IMR-90 (cell line): Measurements from ENCODE around the gene SLC6A6. TPM values are rescaled to one million over a fixed set of nuclear protein-coding genes. Genes with fewer than 3 reads are reported as not detected.

Source experiments
- ATAC-seq: fragments of 200-7000 bp; cut with Tn5 transposase; 2 replicates; pipeline ENCODE4 v1.9.1; 2020; ENCODE audit warnings: low read depth, mild to moderate bottlenecking, moderate library complexity
- BruUV-seq: library from RNA; stranded (reverse); fragments of 400-500 nt; replicated peaks from 2 replicates; lab custom pipeline; 2021; lab: Mats Ljungman, UMichigan
- CTCF ChIA-PET: fragments of 300-600 bp; formaldehyde crosslinking; extraction: SDS; loops from one replicate; lab custom pipeline; 2021; ENCODE audit warnings: antibody characterized with exemption; lab: Yijun Ruan, JAX
- POLR2A ChIA-PET: fragments of 300-600 bp; sonication (Branson Sonifier 250); formaldehyde crosslinking; loops from one replicate; lab custom pipeline; 2022; ENCODE audit warnings: antibody characterized with exemption; ENCODE audit not compliant: unreplicated experiment; lab: Charles Lee
- DNase-seq: peaks from one replicate; pipeline ENCODE4 v3.0.0; 2013
- H2AFZ ChIP-seq: replicated peaks from 2 replicates; pipeline ENCODE3; 2013; ENCODE audit warnings: low read length, mild to moderate bottlenecking; ENCODE audit not compliant: poor library complexity
- H2AK5ac ChIP-seq: 2 replicates; pipeline ENCODE4 v1.6.1; 2013; ENCODE audit warnings: low read depth, low read length, inconsistent platforms
- H2AK9ac ChIP-seq: replicated peaks from 2 replicates; pipeline ENCODE3; 2013; ENCODE audit warnings: mild to moderate bottlenecking, low read depth, low read length, moderate library complexity; ENCODE audit not compliant: poor library complexity
- H2BK120ac ChIP-seq: 2 replicates; pipeline ENCODE4 v1.6.1; 2013; ENCODE audit warnings: low read depth, low read length, inconsistent platforms
- H2BK15ac ChIP-seq: 3 replicates; pipeline ENCODE4 v1.6.1; 2013; ENCODE audit warnings: low read depth, low read length, inconsistent platforms
- H2BK20ac ChIP-seq: 2 replicates; pipeline ENCODE4 v1.6.1; 2013; ENCODE audit warnings: low read depth, mild to moderate bottlenecking, inconsistent platforms, low read length, moderate library complexity
- H2BK5ac ChIP-seq: 2 replicates; pipeline ENCODE4 v1.6.1; 2013; ENCODE audit warnings: mild to moderate bottlenecking, low read depth, low read length, inconsistent platforms; ENCODE audit not compliant: poor library complexity, severe bottlenecking
- H3K14ac ChIP-seq: replicated peaks from 2 replicates; pipeline ENCODE4 v1.6.1; 2013; ENCODE audit warnings: low read depth, low read length, inconsistent platforms
- H3K18ac ChIP-seq: 2 replicates; pipeline ENCODE4 v1.6.1; 2013; ENCODE audit warnings: low read depth, low read length, control low read depth
- H3K23ac ChIP-seq: 2 replicates; pipeline ENCODE4 v1.6.1; 2013; ENCODE audit warnings: low read depth, low read length, inconsistent platforms
- H3K27ac ChIP-seq: 2 replicates; pipeline ENCODE4 v1.5.1; 2013; ENCODE audit warnings: mild to moderate bottlenecking, control low read depth, low read length; ENCODE audit not compliant: insufficient read depth
- H3K27me3 ChIP-seq: 2 replicates; pipeline ENCODE4 v1.6.1; 2013; ENCODE audit warnings: low read length; ENCODE audit not compliant: control insufficient read depth, insufficient read depth
- H3K36me3 ChIP-seq: 2 replicates; pipeline ENCODE4 v1.6.1; 2013; ENCODE audit warnings: low read length, mixed read lengths; ENCODE audit not compliant: control insufficient read depth, insufficient read depth
- H3K4ac ChIP-seq: 2 replicates; pipeline ENCODE4 v1.6.1; 2013; ENCODE audit warnings: low read depth, low read length, inconsistent platforms
- H3K4me1 ChIP-seq: 2 replicates; pipeline ENCODE4 v1.6.1; 2013; ENCODE audit warnings: low read length, mixed read lengths; ENCODE audit not compliant: control insufficient read depth, insufficient read depth
- H3K4me2 ChIP-seq: 2 replicates; pipeline ENCODE4 v1.6.1; 2013; ENCODE audit warnings: low read depth, mild to moderate bottlenecking, control low read depth, low read length, moderate library complexity
- H3K4me3 ChIP-seq: 2 replicates; pipeline ENCODE4 v1.5.1; 2013; ENCODE audit warnings: low read depth, mild to moderate bottlenecking, control low read depth, low read length, moderate library complexity; ENCODE audit not compliant: insufficient read depth
- H3K56ac ChIP-seq: 2 replicates; pipeline ENCODE4 v1.6.1; 2013; ENCODE audit warnings: low read length, inconsistent platforms; ENCODE audit not compliant: insufficient read depth; ENCODE audit errors: extremely low read depth
- H3K79me1 ChIP-seq, 2 experiments: 2 replicates each; pipeline ENCODE4 v1.6.1; 2013; ENCODE audit warnings: low read length in 2 of 2, inconsistent platforms in 1 of 2, low read depth in 1 of 2
- H3K9ac ChIP-seq: 2 replicates; pipeline ENCODE4 v1.6.1; 2013; ENCODE audit warnings: low read depth, low read length, control low read depth
- H3K9me1 ChIP-seq: 2 replicates; pipeline ENCODE4 v1.6.1; 2013; ENCODE audit warnings: low read length, inconsistent platforms; ENCODE audit not compliant: insufficient read depth
- H3K9me3 ChIP-seq: 2 replicates; pipeline ENCODE4 v1.6.1; 2013; ENCODE audit warnings: low read length; ENCODE audit not compliant: control insufficient read depth, insufficient read depth
- H4K20me1 ChIP-seq: 2 replicates; pipeline ENCODE4 v1.6.1; 2013; ENCODE audit warnings: low read length, inconsistent platforms; ENCODE audit not compliant: insufficient read depth
- H4K5ac ChIP-seq: 2 replicates; pipeline ENCODE4 v1.6.1; 2013; ENCODE audit warnings: mild to moderate bottlenecking, low read depth, low read length, control low read depth
- H4K8ac ChIP-seq, 2 experiments: 2 replicates each; pipeline ENCODE4 v1.6.1; 2013; ENCODE audit warnings: low read depth in 2 of 2, low read length in 2 of 2, control low read depth in 1 of 2, inconsistent platforms in 1 of 2
- H4K91ac ChIP-seq: 2 replicates; pipeline ENCODE4 v1.6.1; 2013; ENCODE audit warnings: low read depth, low read length, inconsistent platforms; ENCODE audit not compliant: insufficient read depth
- BHLHE40 ChIP-seq: fragments of 150-350 bp; IDR thresholded peaks from 2 replicates; pipeline ENCODE4 v1.6.1; 2016; ENCODE audit warnings: mild to moderate bottlenecking, low read depth, low read length
- CEBPB ChIP-seq: IDR thresholded peaks from 2 replicates; pipeline ENCODE4 v1.6.1; 2012; ENCODE audit warnings: low read depth, low read length, improper control_type of control experiment
- FOS ChIP-seq: fragments of 150-350 bp; IDR thresholded peaks from 2 replicates; pipeline ENCODE4 v1.6.1; 2016; ENCODE audit warnings: low read depth, low read length
- MAFK ChIP-seq: IDR thresholded peaks from 2 replicates; pipeline ENCODE4 v1.6.1; 2012; ENCODE audit warnings: low read depth, low read length, improper control_type of control experiment
- MAZ ChIP-seq: IDR thresholded peaks from 2 replicates; pipeline ENCODE4 v1.6.1; 2012; ENCODE audit warnings: low read depth, mild to moderate bottlenecking, low read length, improper control_type of control experiment, moderate library complexity, borderline replicate concordance
- MXI1 ChIP-seq: IDR thresholded peaks from 2 replicates; pipeline ENCODE4 v1.6.1; 2012; ENCODE audit warnings: low read depth, mild to moderate bottlenecking, low read length, moderate library complexity, borderline replicate concordance
- NFE2L2 ChIP-seq: fragments of 150-350 bp; IDR thresholded peaks from 2 replicates; pipeline ENCODE4 v1.6.1; 2016; ENCODE audit warnings: low read depth, mild to moderate bottlenecking, low read length
- POLR2A ChIP-seq: IDR thresholded peaks from 2 replicates; pipeline ENCODE4 v1.6.1; 2012; ENCODE audit warnings: mild to moderate bottlenecking, low read depth, low read length
- RAD21 ChIP-seq: IDR thresholded peaks from 2 replicates; pipeline ENCODE4 v1.6.1; 2012; ENCODE audit warnings: low read length, improper control_type of control experiment
- RFX5 ChIP-seq: IDR thresholded peaks from 2 replicates; pipeline ENCODE4 v1.8.0; 2012; ENCODE audit warnings: low read depth, mild to moderate bottlenecking, low read length, moderate library complexity
- SMC3 ChIP-seq: fragments of 150-350 bp; IDR thresholded peaks from 2 replicates; pipeline ENCODE4 v1.6.1; 2016; ENCODE audit warnings: low read depth, mild to moderate bottlenecking, antibody characterized with exemption, low read length, moderate library complexity
- WGBS, 2 experiments: methylation state at CpG; one replicate each; pipeline versions ENCODE4 v1.1.5 to v1.1.7; 2013; ENCODE audit warnings: missing lambda C conversion rate in 2 of 2; ENCODE audit not compliant: insufficient read length in 1 of 2; ENCODE audit errors: extremely low coverage in 2 of 2; 5-methylcytosine and 5-hydroxymethylcytosine counted together
- dilution Hi-C: fragments of 300-500 bp; cut with HindIII; formaldehyde crosslinking; loops from one replicate; pipeline ENCODE4 v1.14.3; 2018; ENCODE audit warnings: low sequenced_read_pairs; ENCODE audit not compliant: unreplicated experiment
- in situ Hi-C: fragments of 300-500 bp; cut with MboI; formaldehyde crosslinking; loops from 3 replicates; pipeline ENCODE4 v1.14.3; 2019; ENCODE audit warnings: low sequenced_read_pairs, inconsistent platforms, mixed read lengths
- intact Hi-C: fragments of 100-400 bp; cut with micrococcal nuclease; formaldehyde crosslinking; loops from 2 replicates; pipeline ENCODE4 v1.10.0; 2022
- polyA plus RNA-seq, 3 experiments: library from polyadenylated mRNA; depleted of rRNA; stranded (reverse); fragments of >200 nt; gene quantifications; 2 replicates each; pipeline ENCODE4 v1.2.3, GENCODE V29; 2012; ENCODE audit warnings: low replicate concordance in 1 of 3
- total RNA-seq: library from RNA; depleted of rRNA; stranded (reverse); fragments of >200 nt; gene quantifications from 2 replicates; pipeline ENCODE4 v1.2.3, GENCODE V29; 2012
- TF ChIP-seq, protein P1 (sequence below): conservative IDR thresholded peaks from 2 replicates; pipeline ENCODE4 v1.5.1; 2012; ENCODE audit warnings: mild to moderate bottlenecking, low read depth, low read length, improper control_type of control experiment
- TF ChIP-seq, protein P2 (sequence below): fragments of 150-350 bp; IDR thresholded peaks from 2 replicates; pipeline ENCODE4 v1.6.1; 2017; ENCODE audit warnings: mild to moderate bottlenecking, antibody characterized with exemption, low read length, low read depth
- TF ChIP-seq, protein P3 (sequence below): fragments of 150-350 bp; IDR thresholded peaks from 2 replicates; pipeline ENCODE4 v1.6.1; 2016; ENCODE audit warnings: low read depth, mild to moderate bottlenecking, low read length, moderate library complexity, borderline replicate concordance

The SLC6A6 gene
- total and polyA plus RNA-seq, 2 of the 4 experiments (the other 2 are of a cell fraction) = 29.9 to 39.4 TPM

DNA sequence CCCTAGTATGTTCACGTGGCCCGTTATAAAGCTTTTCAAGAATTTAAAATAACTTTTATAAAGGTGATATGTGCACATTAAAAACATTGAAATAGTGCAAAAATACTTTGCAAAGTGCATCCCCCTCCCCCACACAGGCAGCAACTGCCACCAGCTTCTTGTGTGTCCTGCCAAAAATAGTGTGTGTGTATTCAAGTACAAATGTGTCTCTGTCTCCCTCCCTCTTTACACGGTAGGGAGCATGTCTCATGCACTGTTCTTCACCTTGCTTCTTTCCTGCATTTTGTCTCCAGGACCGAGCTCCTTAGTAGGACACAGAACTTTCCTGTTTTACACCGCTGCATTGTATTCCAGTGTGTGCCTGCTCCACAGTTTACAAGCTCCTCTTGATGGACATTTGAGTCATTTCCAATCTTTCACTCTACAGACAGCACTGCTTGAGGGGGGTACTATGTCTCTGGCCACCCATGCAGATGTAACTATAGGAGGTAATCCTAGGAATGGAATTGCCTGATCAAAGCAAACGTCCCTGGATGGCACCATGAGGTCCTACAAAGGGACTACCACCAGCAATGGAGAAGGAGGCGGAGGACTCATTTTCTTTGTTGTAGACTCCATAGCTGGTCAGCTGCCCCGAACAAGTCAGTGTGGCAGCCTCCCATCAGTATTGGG, 52.4 kb downstream of the SLC6A6 start:
- ATAC-seq = no peak
- no peak overlapping the region for H3K27ac ChIP-seq
- in situ Hi-C loops = no loop called here
- TF ChIP-seq RAD21 (no peak), MXI1 (no peak), BHLHE40 (no peak), RFX5 (no peak), MAZ (no peak), MAFK (no peak), POLR2A (no peak), NFE2L2 (no peak), CEBPB (no peak), SMC3 (no peak), FOS (no peak)
- TF ChIP-seq, protein P1, sequence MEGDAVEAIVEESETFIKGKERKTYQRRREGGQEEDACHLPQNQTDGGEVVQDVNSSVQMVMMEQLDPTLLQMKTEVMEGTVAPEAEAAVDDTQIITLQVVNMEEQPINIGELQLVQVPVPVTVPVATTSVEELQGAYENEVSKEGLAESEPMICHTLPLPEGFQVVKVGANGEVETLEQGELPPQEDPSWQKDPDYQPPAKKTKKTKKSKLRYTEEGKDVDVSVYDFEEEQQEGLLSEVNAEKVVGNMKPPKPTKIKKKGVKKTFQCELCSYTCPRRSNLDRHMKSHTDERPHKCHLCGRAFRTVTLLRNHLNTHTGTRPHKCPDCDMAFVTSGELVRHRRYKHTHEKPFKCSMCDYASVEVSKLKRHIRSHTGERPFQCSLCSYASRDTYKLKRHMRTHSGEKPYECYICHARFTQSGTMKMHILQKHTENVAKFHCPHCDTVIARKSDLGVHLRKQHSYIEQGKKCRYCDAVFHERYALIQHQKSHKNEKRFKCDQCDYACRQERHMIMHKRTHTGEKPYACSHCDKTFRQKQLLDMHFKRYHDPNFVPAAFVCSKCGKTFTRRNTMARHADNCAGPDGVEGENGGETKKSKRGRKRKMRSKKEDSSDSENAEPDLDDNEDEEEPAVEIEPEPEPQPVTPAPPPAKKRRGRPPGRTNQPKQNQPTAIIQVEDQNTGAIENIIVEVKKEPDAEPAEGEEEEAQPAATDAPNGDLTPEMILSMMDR = no peak
- TF ChIP-seq, protein P2, sequence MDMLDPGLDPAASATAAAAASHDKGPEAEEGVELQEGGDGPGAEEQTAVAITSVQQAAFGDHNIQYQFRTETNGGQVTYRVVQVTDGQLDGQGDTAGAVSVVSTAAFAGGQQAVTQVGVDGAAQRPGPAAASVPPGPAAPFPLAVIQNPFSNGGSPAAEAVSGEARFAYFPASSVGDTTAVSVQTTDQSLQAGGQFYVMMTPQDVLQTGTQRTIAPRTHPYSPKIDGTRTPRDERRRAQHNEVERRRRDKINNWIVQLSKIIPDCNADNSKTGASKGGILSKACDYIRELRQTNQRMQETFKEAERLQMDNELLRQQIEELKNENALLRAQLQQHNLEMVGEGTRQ = no peak
- TF ChIP-seq, protein P3, sequence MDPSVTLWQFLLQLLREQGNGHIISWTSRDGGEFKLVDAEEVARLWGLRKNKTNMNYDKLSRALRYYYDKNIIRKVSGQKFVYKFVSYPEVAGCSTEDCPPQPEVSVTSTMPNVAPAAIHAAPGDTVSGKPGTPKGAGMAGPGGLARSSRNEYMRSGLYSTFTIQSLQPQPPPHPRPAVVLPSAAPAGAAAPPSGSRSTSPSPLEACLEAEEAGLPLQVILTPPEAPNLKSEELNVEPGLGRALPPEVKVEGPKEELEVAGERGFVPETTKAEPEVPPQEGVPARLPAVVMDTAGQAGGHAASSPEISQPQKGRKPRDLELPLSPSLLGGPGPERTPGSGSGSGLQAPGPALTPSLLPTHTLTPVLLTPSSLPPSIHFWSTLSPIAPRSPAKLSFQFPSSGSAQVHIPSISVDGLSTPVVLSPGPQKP = no peak

More for the DNA sequence above, 52.4 kb downstream of the SLC6A6 start:
- Histone ChIP-seq H3K4ac (peak overlapping the region; percentile 35; the same call in 1 of the 2 replicates), H3K9me3 (no peaks in the 10 kb centered on the region), H4K20me1 (peaks cover 4% of the 10 kb centered on the region; the same call in 1 of the 2 replicates), H3K36me3 (peaks cover 35% of the 10 kb centered on the region; the same call in 1 of the 2 replicates), H4K91ac (peak overlapping the region; percentile 63; the same call in 1 of the 2 replicates), H3K18ac (no peak overlapping the region), H2BK120ac (peak overlapping the region; percentile 41; the same call in 1 of the 2 replicates), H2AK9ac (peak overlapping the region; percentile 39), H2AFZ (no peak overlapping the region), H3K4me3 (no peak overlapping the region), H3K23ac (peak overlapping the region; percentile 84), H3K9ac (no peak overlapping the region), H3K4me1 (peaks cover 22% of the 10 kb centered on the region), H3K9me1 (peaks cover 26% of the 10 kb centered on the region), H2BK20ac (peak overlapping the region; percentile 50; the same call in 1 of the 2 replicates), H3K56ac (no peak overlapping the region), H2BK15ac (peak overlapping the region; percentile 44; the same call in 1 of the 3 replicates), H3K79me1 (peaks cover 5 to 30% of the 10 kb centered on the region in 2 experiments; a peak in 3 of 4 replicates), H2AK5ac (peak overlapping the region; percentile 93), H4K8ac (peak overlapping the region in 1 of 2 experiments; percentile 22; a peak in 2 of 4 replicates), H2BK5ac (no peak overlapping the region), H4K5ac (no peak overlapping the region; the same call in 1 of the 2 replicates), H3K14ac (peak overlapping the region; percentile 57; the same call in 1 of the 2 replicates), H3K27me3 (no peaks in the 10 kb centered on the region), H3K4me2 (no peak overlapping the region)
- WGBS, 2 experiments = 65% methylated on average over 3 of the region's 8 CpGs; no CpG with 5 or more reads in 1 of the 2 experiments
- dilution Hi-C loops (no loop called here), intact Hi-C loops (no loop called here)
- no peak for DNase-seq
- CTCF ChIA-PET = no interaction called here
- BruUV-seq = no TSS peak
- POLR2A ChIA-PET = interaction anchor here (0.6 kb wide), 2 partner anchors 35 to 86 kb away, joined by 3 read pairs; no protein-coding TSS in a partner anchor
